Kidney (tissue), 14 donors: ENCODE measurements around the gene ZBTB47. TPM values are rescaled to one million over a fixed set of nuclear protein-coding genes. Genes with fewer than 3 reads are reported as not detected.

Experiments used
- DNase-seq, 5 donors: peaks; one replicate each; pipeline ENCODE4 v3.0.0-alpha.2; 2013 to 2020
- FAIRE-seq: peaks from 2 replicates; lab custom pipeline; 2012; peaks lifted over from hg19 to GRCh38; lab: Jason Lieb, UNC
- H3K27ac ChIP-seq, 2 donors: one replicate each; pipeline ENCODE4 v1.7.0; 2013; ENCODE audit warnings: low read depth in 2 of 2, low read length in 2 of 2, inconsistent platforms in 1 of 2
- H3K27me3 ChIP-seq: one replicate; pipeline ENCODE4 v1.7.1; 2013; ENCODE audit warnings: low read length, inconsistent platforms; ENCODE audit not compliant: control insufficient read depth, insufficient read depth
- H3K36me3 ChIP-seq, 3 donors: one replicate each; pipeline versions ENCODE4 v1.7.0 to v1.7.1; 2013; ENCODE audit warnings: low read length in 3 of 3, control low read depth in 1 of 3, inconsistent platforms in 1 of 3; ENCODE audit not compliant: insufficient read depth in 3 of 3, control insufficient read depth in 2 of 3
- H3K4me1 ChIP-seq, 3 donors: one replicate each; pipeline versions ENCODE4 v1.7.0 to v1.7.1; 2013; ENCODE audit warnings: low read length in 3 of 3, inconsistent platforms in 1 of 3, low read depth in 1 of 3; ENCODE audit not compliant: control insufficient read depth in 2 of 3, insufficient read depth in 2 of 3
- H3K4me3 ChIP-seq, 3 donors: one replicate each; pipeline versions ENCODE4 v1.7.0 to v1.8.1; 2013; ENCODE audit warnings: low read length in 3 of 3, control low read depth in 1 of 3, inconsistent platforms in 1 of 3
- H3K9ac ChIP-seq, 3 donors: one replicate each; pipeline versions ENCODE4 v1.7.0 to v1.7.1; 2013; ENCODE audit warnings: low read length in 3 of 3, control low read depth in 1 of 3, inconsistent platforms in 1 of 3
- H3K9me3 ChIP-seq, 3 donors: one replicate each; pipeline versions ENCODE4 v1.7.0 to v1.7.1; 2013; ENCODE audit warnings: low read length in 3 of 3, control low read depth in 1 of 3, inconsistent platforms in 1 of 3; ENCODE audit not compliant: control insufficient read depth in 2 of 3, insufficient read depth in 1 of 3
- intact Hi-C: fragments of 100-400 bp; cut with DNase I; formaldehyde crosslinking; loops from one replicate; pipeline ENCODE4 v1.11.1; 2022
- polyA plus RNA-seq: library from polyadenylated mRNA; stranded (reverse); fragments of 350-450 nt; fragmentation: Illumina TruSeq; extraction: RNeasy Lipid Tissue Mini Kit (QIAGEN cat#74804); gene quantifications from one replicate; pipeline ENCODE4 v1.2.3, GENCODE V29; 2014; ENCODE audit warnings: low read depth, low replicate concordance; ENCODE audit not compliant: insufficient read depth
- total RNA-seq: library from RNA; stranded (reverse); fragmentation: NEBNext Ultra II Directional; extraction: Animal tissue kit (Norgen Biotek cat#: 25700); gene quantifications from one replicate; pipeline ENCODE4 v1.2.1, GENCODE V29; 2021
- TF ChIP-seq, protein P1 (sequence below): IDR thresholded peaks from 3 replicates; pipeline ENCODE4 v1.5.1; 2012; ENCODE audit warnings: mild to moderate bottlenecking, moderate library complexity, borderline replicate concordance; ENCODE audit not compliant: insufficient read depth; ENCODE audit errors: extremely low read depth
- donor health status: control.
- donor health status: control.
- donor health status: control.
- donor health status: control.
- donor health status: control.
- donor health status: DM: yes; HTN: yes; CAD: no.
- donor health status: Normal renal cell carcinoma (clear cell type).

The ZBTB47 gene
- total and polyA plus RNA-seq, 2 donors from 2014 or later = 7.8 to 26.6 TPM

- no peak for FAIRE-seq
- DNase-seq = peak in 2 of 5 donors; percentile 8 to 46
- H3K9ac ChIP-seq = no peak overlapping the region
- H3K27ac ChIP-seq = no peak overlapping the region
- no peaks in the 10 kb centered on the region for H3K36me3 ChIP-seq
- no peaks in the 10 kb centered on the region for H3K9me3 ChIP-seq
- TF ChIP-seq, protein P1, sequence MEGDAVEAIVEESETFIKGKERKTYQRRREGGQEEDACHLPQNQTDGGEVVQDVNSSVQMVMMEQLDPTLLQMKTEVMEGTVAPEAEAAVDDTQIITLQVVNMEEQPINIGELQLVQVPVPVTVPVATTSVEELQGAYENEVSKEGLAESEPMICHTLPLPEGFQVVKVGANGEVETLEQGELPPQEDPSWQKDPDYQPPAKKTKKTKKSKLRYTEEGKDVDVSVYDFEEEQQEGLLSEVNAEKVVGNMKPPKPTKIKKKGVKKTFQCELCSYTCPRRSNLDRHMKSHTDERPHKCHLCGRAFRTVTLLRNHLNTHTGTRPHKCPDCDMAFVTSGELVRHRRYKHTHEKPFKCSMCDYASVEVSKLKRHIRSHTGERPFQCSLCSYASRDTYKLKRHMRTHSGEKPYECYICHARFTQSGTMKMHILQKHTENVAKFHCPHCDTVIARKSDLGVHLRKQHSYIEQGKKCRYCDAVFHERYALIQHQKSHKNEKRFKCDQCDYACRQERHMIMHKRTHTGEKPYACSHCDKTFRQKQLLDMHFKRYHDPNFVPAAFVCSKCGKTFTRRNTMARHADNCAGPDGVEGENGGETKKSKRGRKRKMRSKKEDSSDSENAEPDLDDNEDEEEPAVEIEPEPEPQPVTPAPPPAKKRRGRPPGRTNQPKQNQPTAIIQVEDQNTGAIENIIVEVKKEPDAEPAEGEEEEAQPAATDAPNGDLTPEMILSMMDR = no peak
- H3K4me3 ChIP-seq = no peak overlapping the region
- intact Hi-C loops = no loop called here
- H3K4me1 ChIP-seq = peaks cover 0 to 4% (median 0%) of the 10 kb centered on the region in 3 donors
- peaks cover 8% of the 10 kb centered on the region for H3K27me3 ChIP-seq
These were observed 29.0 kb downstream of the ZBTB47 start for GRCh38 chr3:42682301-42683070.

DNA sequence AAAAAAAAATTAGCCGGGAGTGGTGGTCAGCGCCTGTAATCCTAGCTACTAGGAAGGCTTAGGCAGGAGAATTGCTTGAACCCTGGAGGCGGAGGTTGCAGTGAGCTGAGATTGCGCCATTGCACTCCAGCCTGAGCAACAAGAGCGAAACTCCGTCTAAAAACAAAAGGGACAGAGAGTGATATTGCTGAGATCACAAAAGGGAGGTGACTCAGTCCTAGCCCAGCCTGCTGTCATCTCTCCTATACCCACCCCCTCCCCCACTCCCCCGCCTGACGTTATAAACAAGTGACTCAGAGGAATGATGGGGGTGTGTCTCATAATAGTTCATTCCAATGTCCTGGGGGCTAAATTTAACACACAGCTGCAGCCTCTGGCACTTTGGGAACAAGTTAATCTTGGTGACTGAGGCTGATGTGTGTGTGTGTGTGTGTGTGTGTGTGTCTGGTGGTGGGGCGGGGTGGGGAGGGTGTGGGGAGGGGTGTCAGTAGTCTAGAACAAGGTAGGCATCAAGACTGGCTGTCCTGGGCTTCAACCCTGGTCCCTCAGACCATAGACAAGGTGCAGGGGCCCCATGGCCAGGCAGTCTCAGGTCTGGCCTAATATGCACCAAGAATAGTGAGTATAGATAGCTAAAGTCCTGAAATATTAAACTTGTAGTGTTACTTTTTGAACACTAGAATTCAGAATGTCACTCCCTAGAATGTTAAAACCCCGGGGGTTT, 30.5 kb downstream of the ZBTB47 start:
- Histone ChIP-seq H3K36me3 (no peaks in the 10 kb centered on the region), H3K27ac (no peak overlapping the region), H3K4me3 (no peak overlapping the region), H3K27me3 (peaks cover 8% of the 10 kb centered on the region), H3K4me1 (peaks cover 0 to 4% (median 0%) of the 10 kb centered on the region in 3 donors), H3K9me3 (no peaks in the 10 kb centered on the region), H3K9ac (no peak overlapping the region)
- TF ChIP-seq, protein P1 = no peak
- intact Hi-C loops = no loop called here
- no peak for FAIRE-seq
- DNase-seq = peak in 3 of 5 donors; percentile 20 to 80 (median 33)

- no peak for FAIRE-seq
- H3K9ac ChIP-seq = no peak overlapping the region
- no peaks in the 10 kb centered on the region for H3K9me3 ChIP-seq
- H3K27me3 ChIP-seq = peaks cover 8% of the 10 kb centered on the region
- TF ChIP-seq, protein P1 = no peak
- no peak overlapping the region for H3K4me3 ChIP-seq
- H3K4me1 ChIP-seq = peaks cover 0 to 4% (median 0%) of the 10 kb centered on the region in 3 donors
- H3K36me3 ChIP-seq = no peaks in the 10 kb centered on the region
- no peak for DNase-seq
- intact Hi-C loops = no loop called here
- H3K27ac ChIP-seq = no peak overlapping the region
These were observed 31.3 kb downstream of the ZBTB47 start for GRCh38 chr3:42684632-42685362.
